Trophoblast cell (in vitro differentiated cells and primary cell): Measurements from ENCODE around the gene ANKRD17.

ENCODE experiments used
- DNase-seq, 2 donors: peaks; one replicate each; pipeline ENCODE4 v3.0.0-alpha.2; 2016
- H2AFZ ChIP-seq: 2 replicates; pipeline ENCODE4 v1.6.1; 2013; ENCODE audit warnings: low read length, moderate library complexity, mild to moderate bottlenecking; ENCODE audit not compliant: insufficient read depth, poor library complexity
- H2AK5ac ChIP-seq: 2 replicates; pipeline ENCODE4 v1.6.1; 2013; ENCODE audit warnings: mild to moderate bottlenecking, low read length
- H2BK120ac ChIP-seq: 2 replicates; pipeline ENCODE4 v1.6.1; 2013; ENCODE audit warnings: low read length, mild to moderate bottlenecking, moderate library complexity; ENCODE audit not compliant: insufficient read depth, poor library complexity
- H2BK12ac ChIP-seq: 2 replicates; pipeline ENCODE4 v1.6.1; 2013; ENCODE audit warnings: mild to moderate bottlenecking, low read length, moderate library complexity
- H2BK5ac ChIP-seq: 2 replicates; pipeline ENCODE4 v1.6.1; 2013; ENCODE audit warnings: low read length, low read depth, moderate library complexity, mild to moderate bottlenecking; ENCODE audit not compliant: poor library complexity
- H3K14ac ChIP-seq: 2 replicates; pipeline ENCODE4 v1.6.1; 2013; ENCODE audit warnings: mild to moderate bottlenecking, low read length
- H3K18ac ChIP-seq: 2 replicates; pipeline ENCODE4 v1.6.1; 2013; ENCODE audit warnings: mild to moderate bottlenecking, low read length
- H3K23ac ChIP-seq: 2 replicates; pipeline ENCODE4 v1.6.1; 2013; ENCODE audit warnings: low read length
- H3K27ac ChIP-seq: 2 replicates; pipeline ENCODE4 v1.5.1; 2013; ENCODE audit warnings: low read depth, mild to moderate bottlenecking, inconsistent platforms, low read length, moderate library complexity
- H3K27me3 ChIP-seq: 2 replicates; pipeline ENCODE4 v1.6.1; 2013; ENCODE audit warnings: inconsistent platforms, mild to moderate bottlenecking, low read length, moderate library complexity; ENCODE audit not compliant: insufficient read depth
- H3K36me3 ChIP-seq, 2 experiments: 1 replicate in 1 of 2; 2 replicates in 1 of 2; pipeline ENCODE4 v1.6.1; 2013; ENCODE audit warnings: low read length in 2 of 2, mild to moderate bottlenecking in 2 of 2, moderate library complexity in 1 of 2; ENCODE audit not compliant: insufficient read depth in 2 of 2, control insufficient read depth in 1 of 2
- H3K4ac ChIP-seq: 2 replicates; pipeline ENCODE4 v1.6.1; 2013; ENCODE audit warnings: low read depth, mild to moderate bottlenecking, low read length, moderate library complexity
- H3K4me1 ChIP-seq, 2 experiments: 1 replicate in 1 of 2; 2 replicates in 1 of 2; pipeline ENCODE4 v1.6.1; 2013; ENCODE audit warnings: low read length in 2 of 2, mild to moderate bottlenecking in 2 of 2, moderate library complexity in 1 of 2; ENCODE audit not compliant: insufficient read depth in 2 of 2, control insufficient read depth in 1 of 2
- H3K4me2 ChIP-seq: 2 replicates; pipeline ENCODE4 v1.6.1; 2013; ENCODE audit warnings: inconsistent platforms, mild to moderate bottlenecking, low read length, moderate library complexity
- H3K4me3 ChIP-seq: 2 replicates; pipeline ENCODE4 v1.5.1; 2013; ENCODE audit warnings: mild to moderate bottlenecking, low read depth, low read length, inconsistent platforms
- H3K79me1 ChIP-seq: one replicate; pipeline ENCODE4 v1.6.1; 2013; ENCODE audit warnings: low read length
- H3K79me2 ChIP-seq: 2 replicates; pipeline ENCODE4 v1.6.1; 2013; ENCODE audit warnings: low read length, mild to moderate bottlenecking; ENCODE audit not compliant: control insufficient read depth, insufficient read depth, poor library complexity
- H3K9ac ChIP-seq: 2 replicates; pipeline ENCODE4 v1.6.1; 2013; ENCODE audit warnings: mild to moderate bottlenecking, low read length
- H3K9me3 ChIP-seq: 2 replicates; pipeline ENCODE4 v1.6.1; 2013; ENCODE audit warnings: low read depth, mild to moderate bottlenecking, control low read depth, inconsistent platforms, low read length; ENCODE audit not compliant: insufficient read depth
- H4K12ac ChIP-seq: 2 replicates; pipeline ENCODE4 v1.6.1; 2013; ENCODE audit warnings: low read depth, mild to moderate bottlenecking, low read length, moderate library complexity
- H4K8ac ChIP-seq: 2 replicates; pipeline ENCODE4 v1.6.1; 2013; ENCODE audit warnings: low read depth, mild to moderate bottlenecking, low read length, moderate library complexity
- H4K91ac ChIP-seq: one replicate; pipeline ENCODE4 v1.6.1; 2013; ENCODE audit warnings: low read depth, mild to moderate bottlenecking, low read length, moderate library complexity
- WGBS: extraction: QIAGEN DNeasy Blood & Tissue Kit; methylation state at CpG from one replicate; pipeline ENCODE4 v1.1.7; 2013; ENCODE audit warnings: missing lambda C conversion rate; ENCODE audit not compliant: insufficient read length, insufficient coverage; ENCODE audit errors: extremely low coverage; 5-methylcytosine and 5-hydroxymethylcytosine counted together

ANKRD17 gene

DNA sequence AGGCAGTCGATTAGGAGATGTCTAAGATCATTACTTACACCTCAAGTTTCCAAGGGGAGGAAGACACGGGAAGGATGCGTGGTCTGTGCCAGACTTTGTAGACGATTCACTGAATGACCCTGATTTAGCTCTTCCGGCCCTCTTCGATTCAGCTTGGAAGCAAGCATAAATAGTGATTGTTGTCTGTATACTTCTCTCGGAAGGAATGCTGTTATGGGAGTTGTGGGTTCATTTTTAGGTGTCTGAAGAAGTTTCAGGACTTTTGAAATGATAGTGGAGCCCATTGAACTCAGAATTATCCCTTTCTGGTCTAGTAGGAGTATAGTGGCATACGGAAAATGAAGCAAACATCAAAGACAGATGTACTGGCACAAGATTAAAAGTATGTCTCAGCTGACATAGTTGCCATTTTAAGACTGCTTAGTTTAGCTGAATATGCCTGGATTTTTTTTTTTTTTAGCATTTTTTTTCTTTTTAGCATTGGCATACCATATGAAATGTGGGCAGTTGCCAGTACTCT, 1.0 kb upstream of the ANKRD17 start:
- Histone ChIP-seq H3K4me2 (peak overlapping the region; percentile 62), H3K14ac (peak overlapping the region; percentile 94), H3K36me3 (no peaks in the 10 kb centered on the region), H3K79me2 (peaks cover 13% of the 10 kb centered on the region), H3K9me3 (no peaks in the 10 kb centered on the region), H3K23ac (no peak overlapping the region), H2AFZ (peak overlapping the region; percentile 94), H3K4me3 (peak overlapping the region; percentile 99), H3K27me3 (no peaks in the 10 kb centered on the region), H3K27ac (peak overlapping the region; percentile 98), H2AK5ac (no peak overlapping the region), H3K79me1 (peaks cover 20% of the 10 kb centered on the region), H3K4me1 (no peaks in the 10 kb centered on the region), H4K91ac (peak overlapping the region; percentile 97), H3K9ac (peak overlapping the region; percentile 88), H3K4ac (peak overlapping the region; percentile 78), H2BK12ac (no peak overlapping the region), H2BK5ac (peak overlapping the region; percentile 98), H4K8ac (peak overlapping the region; percentile 83), H3K18ac (peak overlapping the region; percentile 90), H2BK120ac (peak overlapping the region; percentile 95), H4K12ac (peak overlapping the region; percentile 75)
- no CpG with 5 or more reads among the region's 8 CpGs for WGBS
- DNase-seq = peak in 1 of 2 donors; percentile 39

DNA sequence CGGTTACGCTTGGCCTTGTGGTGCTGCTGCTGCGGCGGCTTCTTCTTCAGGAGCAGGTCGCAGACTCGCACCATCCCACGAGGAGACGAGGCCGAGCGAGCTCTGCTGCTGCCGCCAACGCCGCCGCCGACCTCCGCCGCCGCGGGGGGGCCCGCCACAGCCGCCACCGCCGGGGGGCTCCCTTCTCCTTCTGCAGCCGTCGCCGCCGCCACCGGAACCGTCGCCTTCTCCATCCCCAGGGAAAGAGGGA, 237 bp downstream of the ANKRD17 start:
- Histone ChIP-seq H4K91ac (peak overlapping the region; percentile 72), H2AK5ac (peak overlapping the region; percentile 92), H3K9me3 (no peaks in the 10 kb centered on the region), H4K8ac (peak overlapping the region; percentile 83), H3K79me2 (peaks cover 17% of the 10 kb centered on the region), H3K9ac (peak overlapping the region; percentile 48), H3K27me3 (no peaks in the 10 kb centered on the region), H3K4me1 (no peaks in the 10 kb centered on the region), H3K4me3 (peak overlapping the region; percentile 99), H2AFZ (peak overlapping the region; percentile 41), H3K18ac (peak overlapping the region; percentile 60), H2BK5ac (peak overlapping the region; percentile 98), H3K79me1 (peaks cover 20% of the 10 kb centered on the region), H3K4ac (peak overlapping the region; percentile 92), H2BK120ac (peak overlapping the region; percentile 12), H3K14ac (peak overlapping the region; percentile 72), H3K4me2 (peak overlapping the region; percentile 87), H3K23ac (no peak overlapping the region), H4K12ac (peak overlapping the region; percentile 75), H3K36me3 (no peaks in the 10 kb centered on the region), H3K27ac (peak overlapping the region; percentile 98), H2BK12ac (no peak overlapping the region)
- DNase-seq = no peak
- WGBS = no CpG with 5 or more reads among the region's 30 CpGs

DNA sequence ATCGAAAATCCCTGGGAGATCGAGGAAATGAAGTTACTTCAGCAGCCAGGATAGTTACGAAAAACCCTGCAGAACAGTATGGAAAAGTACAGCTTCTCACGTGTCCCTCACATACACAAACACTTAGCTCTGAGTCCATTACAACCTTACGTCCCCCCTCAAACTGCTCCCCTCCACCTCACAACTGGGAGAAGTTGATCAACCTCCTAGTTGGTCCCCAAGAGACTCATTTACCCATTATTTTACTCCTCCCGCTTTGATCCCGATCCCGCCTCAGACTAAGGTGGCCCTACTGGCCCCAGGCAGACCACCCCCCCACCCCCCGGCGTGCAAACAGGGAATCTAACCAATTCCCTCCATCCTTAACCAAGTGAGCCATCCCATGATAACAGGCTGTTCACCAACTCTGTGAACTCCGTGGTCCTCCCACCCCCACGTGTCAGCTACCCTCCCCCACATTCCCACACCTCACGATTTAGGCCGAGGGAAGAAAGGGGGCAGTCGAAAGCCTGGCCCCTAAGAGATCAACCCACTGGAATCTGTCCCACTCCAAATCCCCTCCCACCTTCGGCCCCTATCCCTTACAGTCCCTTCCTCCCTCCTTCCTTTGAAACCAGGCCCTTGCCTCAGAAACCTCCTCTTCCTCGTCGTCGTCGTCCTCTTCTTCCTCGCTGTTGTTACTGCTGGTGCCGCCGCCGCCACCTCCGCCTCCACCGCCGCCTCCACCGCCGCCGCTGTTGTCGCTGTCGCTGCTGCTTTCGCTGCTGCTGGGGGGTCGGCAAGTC, 755 bp downstream of the ANKRD17 start:
- peak overlapping the region; percentile 36 for H2BK120ac ChIP-seq
- H3K27ac ChIP-seq = peak overlapping the region; percentile 98
- no CpG with 5 or more reads among the region's 34 CpGs for WGBS

DNA sequence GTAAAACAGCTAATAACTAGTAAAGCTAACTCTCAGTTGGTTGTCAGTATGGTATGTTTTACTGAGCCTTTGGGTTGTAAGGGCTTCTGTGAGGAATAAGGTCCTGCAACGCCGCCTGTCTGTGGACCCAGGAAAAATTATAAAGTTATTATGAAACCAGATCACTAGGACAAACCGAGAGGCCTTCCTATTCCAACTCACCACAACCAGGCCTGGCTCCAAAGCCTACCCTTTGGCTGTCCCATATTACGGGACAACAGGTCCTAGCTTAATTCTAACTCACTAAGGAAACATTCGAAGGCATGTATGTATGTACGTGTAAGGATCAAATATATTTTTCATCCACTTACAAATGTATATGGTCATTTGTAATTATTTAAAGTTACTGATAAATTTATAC, 1.4 kb downstream of the ANKRD17 start:
- H3K4me3 ChIP-seq = peak overlapping the region; percentile 42
- no peaks in the 10 kb centered on the region for H3K9me3 ChIP-seq
- no peak overlapping the region for H2BK120ac ChIP-seq
- H3K27ac ChIP-seq = peak overlapping the region; percentile 27
- no peak overlapping the region for H3K14ac ChIP-seq
- peak; percentile 76 to 87 for DNase-seq
- H3K27me3 ChIP-seq = no peaks in the 10 kb centered on the region
- H3K79me2 ChIP-seq = peaks cover 17% of the 10 kb centered on the region
- H3K4me1 ChIP-seq = no peaks in the 10 kb centered on the region
- H2AK5ac ChIP-seq = no peak overlapping the region
- no peak overlapping the region for H4K12ac ChIP-seq
- no peaks in the 10 kb centered on the region for H3K36me3 ChIP-seq
- H3K18ac ChIP-seq = no peak overlapping the region
- peaks cover 20% of the 10 kb centered on the region for H3K79me1 ChIP-seq
- no CpG with 5 or more reads among the region's 6 CpGs for WGBS
- H3K4ac ChIP-seq = peak overlapping the region; percentile 52
- no peak overlapping the region for H4K8ac ChIP-seq
- H3K23ac ChIP-seq = no peak overlapping the region
- H3K9ac ChIP-seq = peak overlapping the region; percentile 79
- H2BK5ac ChIP-seq = no peak overlapping the region
- H4K91ac ChIP-seq = no peak overlapping the region
- peak overlapping the region; percentile 87 for H3K4me2 ChIP-seq
- no peak overlapping the region for H2BK12ac ChIP-seq
- no peak overlapping the region for H2AFZ ChIP-seq

More for the DNA sequence above, 755 bp downstream of the ANKRD17 start:
- H3K36me3 ChIP-seq = no peaks in the 10 kb centered on the region
- H3K9ac ChIP-seq = peak overlapping the region; percentile 79
- H3K27me3 ChIP-seq = no peaks in the 10 kb centered on the region
- H2BK12ac ChIP-seq = no peak overlapping the region
- no peaks in the 10 kb centered on the region for H3K4me1 ChIP-seq
- H3K14ac ChIP-seq = peak overlapping the region; percentile 72
- H2AFZ ChIP-seq = peak overlapping the region; percentile 41
- H3K4me3 ChIP-seq = peak overlapping the region; percentile 99
- H3K4ac ChIP-seq = peak overlapping the region; percentile 92
- H3K9me3 ChIP-seq = no peaks in the 10 kb centered on the region
- peak; percentile 10 to 37 for DNase-seq
- H3K4me2 ChIP-seq = peak overlapping the region; percentile 87
- H2AK5ac ChIP-seq = peak overlapping the region; percentile 92
- peaks cover 20% of the 10 kb centered on the region for H3K79me1 ChIP-seq
- peak overlapping the region; percentile 72 for H4K91ac ChIP-seq
- peak overlapping the region; percentile 60 for H3K18ac ChIP-seq
- H2BK5ac ChIP-seq = peak overlapping the region; percentile 98
- H4K12ac ChIP-seq = peak overlapping the region; percentile 75
- H4K8ac ChIP-seq = peak overlapping the region; percentile 83
- H3K79me2 ChIP-seq = peaks cover 17% of the 10 kb centered on the region
- H3K23ac ChIP-seq = no peak overlapping the region
